ENCODE results near the gene EIF3K.

DNA sequence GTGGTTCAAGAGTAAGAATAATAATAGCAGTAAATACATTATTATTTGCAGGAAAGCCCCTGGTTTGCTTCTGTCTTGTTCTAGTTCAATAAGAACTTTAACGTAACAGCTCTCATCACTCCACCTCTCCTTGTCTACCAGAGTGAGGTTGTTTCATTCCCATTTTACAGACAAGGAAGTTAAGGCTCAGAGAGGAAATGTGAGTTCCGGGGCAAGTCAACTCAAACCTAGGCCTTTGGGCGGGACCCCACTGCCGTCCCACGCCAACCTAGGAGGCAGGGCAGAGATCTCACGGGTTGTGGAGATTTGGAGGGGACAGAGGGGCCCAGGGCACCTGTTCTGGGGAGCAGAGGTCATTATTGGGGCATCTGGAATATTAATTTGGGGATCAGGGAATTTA lies 2.7 kb upstream of the EIF3K start:
- no peak for TF ChIP-seq CTCF (IDR thresholded peaks at IDR 0.05; ENCODE audit: borderline replicate concordance, extremely low read depth, low read length, poor library complexity, severe bottlenecking)
- TF ChIP-seq EZH2 (IDR thresholded peaks at IDR 0.05; ENCODE audit: borderline replicate concordance, low read depth, low read length, severe bottlenecking) = no peak
